Measurements from ENCODE around the gene PAX3.

DNA sequence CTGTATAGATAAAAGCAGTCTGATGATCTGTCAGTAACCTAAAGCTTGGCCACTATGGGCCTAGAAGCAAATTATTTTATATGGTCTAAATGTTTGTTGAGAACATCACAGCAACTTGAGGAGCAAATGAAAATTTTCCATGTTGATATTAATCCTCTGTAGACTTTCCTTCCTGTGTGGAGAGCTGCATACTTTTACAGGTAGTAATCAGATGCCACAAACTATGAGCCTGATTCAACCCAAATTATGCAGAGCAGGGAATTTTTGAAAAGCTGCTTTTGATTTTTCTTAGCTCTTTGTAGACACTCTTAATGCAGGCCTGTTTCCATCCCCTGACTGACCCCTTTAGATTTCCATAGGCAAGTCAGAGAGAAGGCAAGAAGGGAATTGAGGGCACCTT lies 17.3 kb downstream of the PAX3 start:
- TF ChIP-seq EGR1 (IDR thresholded peaks at IDR 0.05; ENCODE audit: low read depth in 2 of 2) (no peak), SP1 (IDR thresholded peaks at IDR 0.05) (no peak)
- TF ChIP-seq, protein P1, sequence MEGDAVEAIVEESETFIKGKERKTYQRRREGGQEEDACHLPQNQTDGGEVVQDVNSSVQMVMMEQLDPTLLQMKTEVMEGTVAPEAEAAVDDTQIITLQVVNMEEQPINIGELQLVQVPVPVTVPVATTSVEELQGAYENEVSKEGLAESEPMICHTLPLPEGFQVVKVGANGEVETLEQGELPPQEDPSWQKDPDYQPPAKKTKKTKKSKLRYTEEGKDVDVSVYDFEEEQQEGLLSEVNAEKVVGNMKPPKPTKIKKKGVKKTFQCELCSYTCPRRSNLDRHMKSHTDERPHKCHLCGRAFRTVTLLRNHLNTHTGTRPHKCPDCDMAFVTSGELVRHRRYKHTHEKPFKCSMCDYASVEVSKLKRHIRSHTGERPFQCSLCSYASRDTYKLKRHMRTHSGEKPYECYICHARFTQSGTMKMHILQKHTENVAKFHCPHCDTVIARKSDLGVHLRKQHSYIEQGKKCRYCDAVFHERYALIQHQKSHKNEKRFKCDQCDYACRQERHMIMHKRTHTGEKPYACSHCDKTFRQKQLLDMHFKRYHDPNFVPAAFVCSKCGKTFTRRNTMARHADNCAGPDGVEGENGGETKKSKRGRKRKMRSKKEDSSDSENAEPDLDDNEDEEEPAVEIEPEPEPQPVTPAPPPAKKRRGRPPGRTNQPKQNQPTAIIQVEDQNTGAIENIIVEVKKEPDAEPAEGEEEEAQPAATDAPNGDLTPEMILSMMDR (IDR thresholded peaks at IDR 0.05; ENCODE audit: low read depth, low read length, missing input control) = no peak
